ENCODE measurements around the gene IFNGR2.
A peak's percentile ranks its signal among the peaks of the same experiment; 100 is the strongest.
"Not testable (repeated sequence)": the region's sequence is repeated elsewhere in the genome, so short reads cannot be mapped to it uniquely, and the experiment has no call there.

IFNGR2 gene, protein sequence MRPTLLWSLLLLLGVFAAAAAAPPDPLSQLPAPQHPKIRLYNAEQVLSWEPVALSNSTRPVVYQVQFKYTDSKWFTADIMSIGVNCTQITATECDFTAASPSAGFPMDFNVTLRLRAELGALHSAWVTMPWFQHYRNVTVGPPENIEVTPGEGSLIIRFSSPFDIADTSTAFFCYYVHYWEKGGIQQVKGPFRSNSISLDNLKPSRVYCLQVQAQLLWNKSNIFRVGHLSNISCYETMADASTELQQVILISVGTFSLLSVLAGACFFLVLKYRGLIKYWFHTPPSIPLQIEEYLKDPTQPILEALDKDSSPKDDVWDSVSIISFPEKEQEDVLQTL
- total RNA-seq: 11.6 to 28.4 reads per million in 2 donors

- DNase-seq: peak; percentile 25
Measured at GRCh38 chr21:33403128-33403785, at the start of gene IFNGR2. TSS of gene IFNGR2 (plus strand) at chr21:33403413. CDS start at chr21:33403544, 131 bp downstream.

GRCh38 chr21:33355355-33355754 lies 47.9 kb upstream of the IFNGR2 start:
- no peak for DNase-seq

- DNase-seq: no peak
Measured at GRCh38 chr21:33355996-33356395, 47.2 kb upstream of the IFNGR2 start.

GRCh38 chr21:33357177-33357576 lies 46.0 kb upstream of the IFNGR2 start:
- DNase-seq: no peak

DNA sequence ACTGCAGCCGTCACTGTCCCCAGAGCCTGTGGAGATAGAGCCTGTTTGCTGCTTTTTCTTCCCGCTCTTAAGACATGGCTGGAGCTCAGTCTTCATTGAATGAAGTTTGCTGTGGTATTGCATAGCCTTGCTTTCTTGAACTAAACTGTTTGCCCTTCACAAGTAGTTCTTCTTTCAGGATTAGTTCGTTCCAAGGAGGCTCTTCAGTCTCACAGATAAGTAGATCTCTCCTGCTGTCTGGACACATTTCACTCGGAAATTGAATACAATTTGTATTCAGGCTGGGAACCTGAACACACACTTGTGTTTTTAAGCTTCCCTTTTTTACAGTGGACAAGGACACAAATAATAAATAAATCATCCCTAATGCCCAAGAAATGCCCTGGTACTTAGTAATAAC lies 43.8 kb upstream of the IFNGR2 start:
- DNase-seq: no peak

GRCh38 chr21:33360281-33360680 lies 42.9 kb upstream of the IFNGR2 start:
- DNase-seq: no peak

GRCh38 chr21:33360881-33361602 lies 42.2 kb upstream of the IFNGR2 start:
- DNase-seq: peak; percentile 91

DNA sequence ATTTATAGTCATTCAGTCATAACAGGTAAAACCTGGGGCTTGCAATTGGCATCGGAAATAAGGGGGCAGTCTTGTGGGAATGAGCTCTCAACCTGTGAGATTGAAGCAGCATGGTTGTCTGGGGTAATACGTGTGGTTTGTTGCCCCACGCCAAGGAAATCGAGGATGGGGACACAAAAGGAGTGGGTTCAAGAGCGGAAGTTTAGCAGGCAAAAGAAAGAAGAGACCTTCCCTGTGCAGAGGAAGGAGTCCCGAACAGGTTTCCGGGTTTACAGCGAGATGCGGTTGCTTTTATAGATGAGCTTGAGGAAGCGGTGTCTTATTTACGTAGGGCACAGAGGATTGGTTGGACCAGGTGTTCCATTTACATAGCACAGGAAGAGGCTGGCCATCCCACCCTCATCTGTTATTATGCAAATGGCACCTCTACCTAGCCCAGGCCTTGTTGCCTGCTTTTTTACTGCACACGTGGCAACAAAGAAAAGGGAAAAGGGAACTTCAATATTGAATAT lies 41.1 kb upstream of the IFNGR2 start:
- peak; percentile 63 for DNase-seq

DNA sequence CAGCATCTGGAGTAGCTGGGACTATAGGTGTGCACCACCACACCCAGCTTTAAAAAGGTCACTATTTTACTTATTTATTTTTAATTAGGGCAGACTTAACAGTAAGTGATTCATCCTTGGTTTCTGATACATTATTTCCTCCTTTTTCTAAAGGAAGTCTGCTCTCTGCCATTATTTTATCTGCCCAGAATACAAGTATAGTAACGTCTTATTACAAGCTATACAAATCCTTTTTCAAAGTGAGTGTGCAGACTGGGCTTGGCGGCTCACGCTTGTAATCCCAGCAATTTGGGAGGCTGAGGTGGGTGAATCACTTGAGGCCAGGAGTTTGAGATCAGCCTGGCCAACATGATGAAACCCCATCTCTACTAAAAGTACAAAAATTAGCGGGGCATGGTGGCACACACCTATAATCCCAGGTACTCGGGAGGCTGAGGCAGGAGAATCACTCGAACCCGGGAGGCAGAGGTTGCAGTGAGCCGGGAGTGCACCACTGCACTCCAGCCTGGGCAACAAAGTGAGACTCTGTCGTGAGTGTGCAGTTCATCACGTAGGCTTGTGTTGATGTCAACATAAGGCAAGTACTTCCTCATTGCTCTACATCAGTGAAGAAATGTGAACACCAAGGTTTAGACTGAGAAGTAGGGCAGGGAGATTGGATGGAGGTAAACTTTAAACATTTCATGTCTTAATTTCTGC lies 39.2 kb upstream of the IFNGR2 start:
- not testable (repeated sequence) for DNase-seq

GRCh38 chr21:33364830-33365229 lies 38.4 kb upstream of the IFNGR2 start:
- no peak for DNase-seq

- DNase-seq: no peak
Measured at GRCh38 chr21:33367309-33367973, 35.8 kb upstream of the IFNGR2 start.

DNA sequence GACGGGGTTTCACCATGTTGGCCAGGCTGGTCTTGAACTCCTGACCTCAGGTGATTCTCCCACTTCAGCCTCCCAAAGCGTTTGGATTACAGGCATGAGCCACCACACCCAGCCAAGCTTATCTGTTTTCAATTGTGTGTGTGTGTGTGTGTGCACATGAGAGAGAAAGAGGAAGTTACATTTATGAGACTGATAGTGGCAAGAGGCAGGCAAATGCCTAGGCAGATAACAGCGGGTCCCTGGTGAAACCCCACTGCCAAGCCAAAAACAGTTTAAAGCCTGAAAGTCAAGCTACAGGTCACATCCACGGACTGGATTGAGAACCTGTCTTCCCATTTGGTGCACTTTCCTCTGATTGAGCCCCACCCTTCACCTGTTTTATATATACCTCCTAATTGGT lies 35.1 kb upstream of the IFNGR2 start:
- DNase-seq: no peak

DNA sequence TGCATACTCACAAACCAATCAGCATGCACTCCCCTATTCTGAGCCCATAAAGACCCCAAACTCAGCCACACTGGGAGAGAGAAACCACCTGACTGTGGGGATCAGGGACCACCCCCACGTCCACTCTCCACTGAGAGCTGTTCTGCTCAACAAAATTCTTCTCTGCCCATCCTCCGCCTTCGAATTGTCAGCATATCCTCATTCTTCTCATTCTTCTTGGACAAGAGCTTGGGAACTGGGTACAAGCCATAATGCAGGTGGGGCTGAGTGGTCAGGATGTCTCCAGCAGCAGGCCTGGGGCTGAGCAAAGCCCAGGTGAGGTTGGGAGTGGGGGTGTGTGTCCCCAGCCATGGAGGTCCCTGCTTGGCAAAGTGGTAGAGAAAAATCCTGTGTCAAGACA lies 34.6 kb upstream of the IFNGR2 start:
- DNase-seq: no peak

GRCh38 chr21:33369586-33369985 lies 33.6 kb upstream of the IFNGR2 start:
- no peak for DNase-seq

GRCh38 chr21:33370305-33370704 lies 32.9 kb upstream of the IFNGR2 start:
- DNase-seq: no peak

DNA sequence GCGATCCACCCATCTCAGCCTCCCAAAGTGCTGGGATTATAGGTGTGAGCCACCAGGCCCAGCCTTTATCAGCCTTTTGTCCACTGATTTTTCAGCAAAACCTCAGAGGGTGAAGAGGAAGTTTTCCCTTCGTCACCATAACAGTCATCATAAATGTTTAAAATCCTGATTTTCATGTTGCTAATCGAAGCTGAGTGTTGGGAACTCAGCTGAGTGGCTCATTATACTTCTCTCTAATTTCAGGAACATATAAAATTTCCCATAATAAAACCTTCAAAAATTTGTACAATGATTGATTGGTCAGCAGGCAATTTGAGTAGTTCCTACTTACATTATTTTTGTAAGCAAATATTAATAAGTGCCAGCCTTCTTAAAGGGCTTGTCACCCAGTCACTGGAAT lies 31.8 kb upstream of the IFNGR2 start:
- DNase-seq: no peak

GRCh38 chr21:33372582-33372981 lies 30.6 kb upstream of the IFNGR2 start:
- DNase-seq: no peak

DNA sequence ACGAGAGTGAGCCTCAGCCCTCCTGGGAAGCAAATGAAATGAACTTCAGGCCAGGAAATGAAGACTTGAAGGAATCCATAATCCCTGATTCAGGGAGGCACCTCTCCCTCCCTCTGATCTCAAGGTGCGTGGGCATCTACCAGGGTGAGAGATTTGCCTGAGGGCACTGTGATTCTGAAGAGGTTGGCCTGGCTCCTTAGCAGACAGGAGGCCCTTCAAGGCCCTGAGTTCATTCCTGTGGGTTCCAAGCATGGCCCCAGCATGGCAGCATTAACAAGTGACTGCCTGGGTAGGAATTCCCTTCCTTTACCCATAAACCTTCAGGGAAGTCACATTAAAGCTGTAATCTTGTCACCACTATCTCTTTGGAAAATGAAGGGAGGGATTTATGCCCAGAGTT lies 29.8 kb upstream of the IFNGR2 start:
- no peak for DNase-seq

- no peak for DNase-seq
Measured at GRCh38 chr21:33374080-33374449, 29.1 kb upstream of the IFNGR2 start.

DNA sequence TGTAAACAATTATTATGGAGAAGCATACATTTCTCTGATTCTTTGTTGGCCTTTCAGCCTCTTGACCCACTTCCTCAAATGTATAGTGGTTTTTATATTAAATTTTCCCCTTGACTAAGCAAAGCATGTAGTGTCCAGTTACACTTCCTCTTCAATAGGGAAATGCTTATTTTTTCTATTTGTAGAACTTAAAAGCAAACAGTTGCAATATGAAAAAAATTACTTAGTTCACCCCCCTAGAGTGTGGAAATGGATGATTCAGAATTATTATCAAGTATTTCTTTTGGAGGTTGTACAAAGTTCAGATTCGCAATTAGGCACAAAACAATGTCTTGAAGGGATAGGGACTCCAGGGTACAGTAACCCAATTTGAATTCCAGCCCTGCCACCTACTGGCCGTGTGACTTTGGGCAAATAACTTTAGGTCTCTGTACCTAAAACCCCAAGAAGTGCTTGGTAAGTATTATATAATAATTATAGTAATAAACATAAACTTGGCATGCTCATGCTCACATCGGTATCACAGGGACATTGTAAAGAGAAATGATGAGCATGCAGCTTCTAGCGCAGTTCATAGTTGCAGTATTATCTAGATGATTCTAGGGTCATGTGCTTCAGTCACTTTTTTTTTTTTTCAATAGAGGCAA lies 28.6 kb upstream of the IFNGR2 start:
- peak; percentile 32 for DNase-seq

DNA sequence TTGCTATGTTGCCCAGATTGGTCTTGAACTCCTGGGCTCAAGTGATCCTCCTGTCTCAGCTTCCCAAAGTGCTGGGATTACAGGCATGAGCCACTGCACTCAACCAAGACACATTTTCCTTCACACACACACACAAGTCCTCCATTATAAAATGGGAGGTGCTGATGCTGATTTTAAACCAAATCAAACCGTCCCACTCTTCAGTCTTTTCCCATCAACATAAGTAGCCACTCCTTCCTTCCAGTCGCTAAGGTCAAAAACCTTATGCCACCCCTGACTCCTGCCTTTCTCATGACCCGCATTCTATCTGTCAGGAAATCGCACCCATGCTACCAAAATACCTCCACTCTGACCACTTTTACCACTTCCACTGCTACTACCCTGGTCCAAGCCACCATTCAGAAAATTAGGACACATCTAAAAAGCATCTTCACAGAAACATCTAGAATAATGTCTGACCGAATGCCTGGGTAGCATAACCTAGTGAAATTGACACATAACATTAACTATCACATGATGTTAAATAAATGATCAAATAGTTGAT lies 28.0 kb upstream of the IFNGR2 start:
- no peak for DNase-seq
